CD4-positive, alpha-beta T cell treated with Interleukin-4 for 4 hours (primary cell): ENCODE results near the gene CCDC137.
A peak's percentile ranks its signal among the peaks of the same experiment; 100 is the strongest.
"Not testable (repeated sequence)": the region's sequence is repeated elsewhere in the genome, so short reads cannot be mapped to it uniquely, and the experiment has no call there.

Source experiments
- DNase-seq: peaks from one replicate; pipeline ENCODE4 v3.0.0-alpha.2; 2020

The CCDC137 gene

GRCh38 chr17:81666342-81667191 lies at the start of gene CCDC137, which contains the start of gene OXLD1:
Gene CCDC137 (plus strand): TSS chr17:81666737. CDS start chr17:81666767, 30 bp downstream.
Gene OXLD1 (minus strand): TSS chr17:81666605. CDS start chr17:81666577, 28 bp downstream.
- peak; percentile 90 for DNase-seq

- no peak for DNase-seq
Observed at GRCh38 chr17:81616877-81617276, 49.7 kb upstream of the CCDC137 start.

- DNase-seq: not testable (repeated sequence)
Observed at GRCh38 chr17:81618307-81618706, 48.2 kb upstream of the CCDC137 start.

GRCh38 chr17:81621494-81622130 lies 44.9 kb upstream of the CCDC137 start:
- DNase-seq: no peak

GRCh38 chr17:81630274-81630673 lies 36.3 kb upstream of the CCDC137 start:
- no peak for DNase-seq

GRCh38 chr17:81631482-81631881 lies 35.1 kb upstream of the CCDC137 start:
- no peak for DNase-seq

- DNase-seq: no peak
Observed at GRCh38 chr17:81635431-81635830, 31.1 kb upstream of the CCDC137 start.

- no peak for DNase-seq
Observed at GRCh38 chr17:81635973-81636504, 30.5 kb upstream of the CCDC137 start.

GRCh38 chr17:81636505-81637288 lies 29.8 kb upstream of the CCDC137 start, which contains the start of the genes NPLOC4 and TSPAN10:
Gene NPLOC4 (minus strand): TSS chr17:81637112. CDS start chr17:81636930, 182 bp downstream.
Gene TSPAN10 (plus strand): TSS chr17:81637196. CDS start chr17:81642413, 5,217 bp downstream.
- peak; percentile 75 for DNase-seq

GRCh38 chr17:81638683-81639082 lies 27.9 kb upstream of the CCDC137 start:
- DNase-seq: no peak

GRCh38 chr17:81640011-81640410 lies 26.5 kb upstream of the CCDC137 start:
- no peak for DNase-seq

GRCh38 chr17:81641825-81642489 lies 24.6 kb upstream of the CCDC137 start:
- DNase-seq: no peak

GRCh38 chr17:81644496-81644895 lies 22.0 kb upstream of the CCDC137 start:
- DNase-seq: no peak

GRCh38 chr17:81644976-81645952 lies 21.3 kb upstream of the CCDC137 start:
- no peak for DNase-seq

- DNase-seq: no peak
Observed at GRCh38 chr17:81646869-81647600, 19.5 kb upstream of the CCDC137 start.

GRCh38 chr17:81647640-81648012 lies 18.9 kb upstream of the CCDC137 start:
- DNase-seq: no peak

GRCh38 chr17:81648013-81648706 lies 18.4 kb upstream of the CCDC137 start:
- DNase-seq: no peak

- no peak for DNase-seq
Observed at GRCh38 chr17:81648707-81649085, 17.8 kb upstream of the CCDC137 start.

GRCh38 chr17:81650951-81651350 lies 15.6 kb upstream of the CCDC137 start:
- DNase-seq: no peak

GRCh38 chr17:81651692-81652091 lies 14.8 kb upstream of the CCDC137 start:
- no peak for DNase-seq
